Activated naive CD8-positive, alpha-beta T cell treated with anti-CD3 and anti-CD28 coated beads, Interleukin-2, amount 10 ng/mL, durations not matched to agents 7 days and 5 days (primary cell): Measurements from ENCODE around the gene ZNF678. TPM values are rescaled to one million over a fixed set of nuclear protein-coding genes. Genes with fewer than 3 reads are reported as not detected.
"Not testable (repeated sequence)": the region's sequence is repeated elsewhere in the genome, so short reads cannot be mapped to it uniquely, and the experiment has no call there.

Source experiments
- ATAC-seq: fragments of 150-1000 bp; cut with Tn5 transposase; one replicate; pipeline ENCODE4 v1.10.0; 2021; ENCODE audit warnings: low read depth, moderate library complexity
- POLR2A ChIA-PET: fragments of 350-600 bp; sonication (Branson Sonifier 250); formaldehyde crosslinking; loops from one replicate; lab custom pipeline; 2021; ENCODE audit warnings: antibody characterized with exemption; lab: Charles Lee
- DNase-seq: peaks from one replicate; pipeline ENCODE4 v3.0.0; 2021
- H3K27ac Mint-ChIP-seq: one replicate; pipeline ENCODE4 v1.8.0; 2022; ENCODE audit warnings: mild to moderate bottlenecking, mixed read lengths
- H3K27me3 Mint-ChIP-seq: one replicate; pipeline ENCODE4 v1.8.0; 2022; ENCODE audit warnings: mild to moderate bottlenecking, moderate library complexity, mixed read lengths
- H3K36me3 Mint-ChIP-seq: one replicate; pipeline ENCODE4 v1.8.0; 2021; ENCODE audit warnings: mild to moderate bottlenecking, mixed read lengths
- H3K4me1 Mint-ChIP-seq: one replicate; pipeline ENCODE4 v1.8.0; 2021; ENCODE audit warnings: mixed read lengths
- H3K4me3 Mint-ChIP-seq: one replicate; pipeline ENCODE4 v1.8.0; 2022; ENCODE audit warnings: mild to moderate bottlenecking, moderate library complexity, mixed read lengths
- H3K9me3 Mint-ChIP-seq: one replicate; pipeline ENCODE4 v1.8.0; 2021; ENCODE audit warnings: mixed read lengths
- total RNA-seq, 2 experiments: library from RNA; stranded (reverse); gene quantifications; one replicate each; pipeline ENCODE4 v1.2.3, GENCODE V29; 2021

Gene ZNF678
- total RNA-seq, 2 experiments from 2014 or later: 6.9 to 7.3 TPM

DNA sequence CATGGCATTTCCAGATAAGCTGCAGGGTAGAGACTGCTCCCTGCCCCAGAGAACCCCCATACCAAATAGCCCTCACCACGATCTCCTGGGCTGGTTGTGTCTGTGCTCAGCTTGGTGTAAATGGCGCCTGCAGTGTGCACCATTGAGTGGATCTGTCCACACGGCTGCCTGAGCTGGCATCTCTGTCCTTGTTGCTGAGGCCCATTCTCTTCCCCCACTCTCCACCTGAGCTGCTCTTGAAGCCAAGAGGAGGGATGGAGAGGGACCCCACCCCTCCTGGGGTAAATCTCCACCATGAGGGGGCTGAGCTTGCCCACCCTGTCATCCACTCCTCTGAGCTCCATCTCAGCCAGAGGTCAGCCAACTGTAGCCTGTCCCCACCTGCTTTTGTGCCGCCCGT lies 18.0 kb upstream of the ZNF678 start:
- Mint-ChIP-seq H3K4me1 (peaks cover 3% of the 10 kb centered on the region), H3K9me3 (no peaks in the 10 kb centered on the region), H3K4me3 (no peak overlapping the region), H3K36me3 (no peaks in the 10 kb centered on the region), H3K27ac (no peak overlapping the region), H3K27me3 (peaks cover 4% of the 10 kb centered on the region)
- DNase-seq (no peak), ATAC-seq (no peak)
- POLR2A ChIA-PET: no interaction called here

DNA sequence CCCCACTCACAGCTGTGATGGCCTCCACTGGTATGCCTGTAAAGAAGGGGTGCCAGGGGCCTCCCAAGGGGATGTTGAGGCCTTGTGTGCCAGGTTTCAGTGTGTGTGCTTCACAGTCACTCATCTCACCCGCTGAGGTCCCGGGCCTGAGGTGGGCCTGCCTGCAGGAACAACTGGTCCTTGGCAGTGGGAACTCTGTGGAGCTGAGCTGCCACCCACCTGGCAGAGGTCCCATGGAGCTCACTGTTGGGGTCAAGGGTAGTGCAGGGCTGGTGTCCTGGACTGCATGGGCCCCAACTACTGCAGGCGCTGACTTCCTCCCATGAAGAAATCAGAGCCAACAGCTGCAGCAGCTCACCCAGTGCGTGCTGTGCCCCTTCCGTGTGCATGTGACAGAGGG lies 17.3 kb upstream of the ZNF678 start:
- POLR2A ChIA-PET: no interaction called here
- Mint-ChIP-seq H3K4me3 (no peak overlapping the region), H3K27ac (no peak overlapping the region), H3K9me3 (peaks cover 3% of the 10 kb centered on the region), H3K27me3 (peaks cover 4% of the 10 kb centered on the region), H3K36me3 (no peaks in the 10 kb centered on the region), H3K4me1 (peaks cover 3% of the 10 kb centered on the region)
- ATAC-seq (no peak), DNase-seq (no peak)

DNA sequence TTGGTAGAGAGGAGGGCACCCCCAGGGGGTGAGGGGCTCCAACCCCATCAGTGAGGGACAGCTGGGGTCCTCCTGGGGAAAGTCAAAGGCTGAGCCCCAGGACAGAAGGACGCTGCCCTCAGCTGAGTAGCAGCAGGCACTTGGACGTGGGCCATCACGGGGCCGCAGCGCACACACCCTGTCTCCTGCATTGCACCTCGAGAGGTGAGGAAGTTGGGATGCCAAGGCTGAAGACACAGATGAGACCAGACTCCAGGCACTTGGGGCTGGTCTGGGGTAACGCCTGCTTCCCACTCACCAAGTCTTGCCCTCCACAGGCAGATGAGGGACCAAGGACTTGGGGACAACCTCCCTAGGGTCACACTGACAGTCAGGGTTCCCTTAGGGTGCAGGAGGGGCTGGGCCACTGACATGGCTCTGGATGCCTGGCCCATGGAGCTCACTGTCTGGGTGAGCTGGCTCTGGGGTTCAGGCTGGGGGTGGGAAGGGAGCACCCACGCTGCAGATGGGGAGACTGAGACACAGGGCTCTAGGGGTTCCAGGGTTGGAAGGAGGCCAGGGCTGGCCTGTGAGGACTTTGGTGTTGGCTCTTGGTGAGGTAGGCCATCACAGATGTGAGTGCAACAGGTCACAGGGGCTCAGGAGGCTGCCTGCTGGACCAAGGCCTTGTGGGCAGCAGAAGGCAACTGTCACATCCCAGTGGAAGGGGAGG lies 16.6 kb upstream of the ZNF678 start:
- Mint-ChIP-seq H3K27ac (no peak overlapping the region), H3K36me3 (no peaks in the 10 kb centered on the region), H3K4me1 (peaks cover 3% of the 10 kb centered on the region), H3K9me3 (peaks cover 4% of the 10 kb centered on the region), H3K4me3 (no peak overlapping the region), H3K27me3 (peaks cover 4% of the 10 kb centered on the region)
- no peak for DNase-seq
- POLR2A ChIA-PET: no interaction called here
- no peak for ATAC-seq

DNA sequence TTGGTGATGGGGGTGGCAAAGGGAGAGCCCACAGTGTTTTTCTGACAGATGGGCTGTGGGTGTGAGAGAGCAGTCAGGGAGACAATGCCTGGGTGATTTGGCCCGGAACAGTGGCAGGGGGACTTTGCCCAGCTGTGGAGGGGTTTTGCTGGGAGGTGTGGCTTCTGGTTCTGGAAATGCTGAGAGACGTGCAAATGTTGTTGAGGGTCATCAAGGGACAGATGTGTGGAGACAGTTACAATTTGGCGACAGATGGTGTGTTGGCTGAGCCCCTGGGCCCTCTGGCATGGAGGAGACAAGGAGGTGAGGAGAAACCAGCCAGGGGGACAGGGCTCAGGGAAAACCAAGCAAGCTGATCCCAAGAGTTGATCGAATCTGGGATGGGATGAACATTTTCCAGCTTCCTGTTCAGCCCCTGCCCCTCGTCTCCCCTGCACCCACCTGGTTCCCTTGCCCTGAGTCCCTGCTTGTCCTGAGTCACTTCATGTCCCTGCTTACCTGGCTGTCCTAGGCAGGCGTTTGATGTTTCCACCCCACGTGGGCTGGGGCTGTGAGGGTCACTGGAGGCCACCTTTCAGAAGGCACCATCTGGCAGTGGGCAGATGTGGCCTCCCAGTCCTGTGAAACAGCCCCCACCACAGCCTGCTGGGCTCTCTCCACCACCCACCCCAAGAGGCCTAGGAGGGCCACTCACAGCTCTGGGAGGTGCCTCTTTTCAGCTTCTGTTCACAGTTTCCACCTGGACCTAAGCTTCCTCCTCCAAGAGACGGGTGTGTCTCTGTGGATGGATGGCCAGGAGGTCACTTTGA lies 15.8 kb upstream of the ZNF678 start:
- Mint-ChIP-seq H3K4me1 (peaks cover 3% of the 10 kb centered on the region), H3K4me3 (no peak overlapping the region), H3K36me3 (no peaks in the 10 kb centered on the region), H3K27me3 (peaks cover 4% of the 10 kb centered on the region), H3K9me3 (peaks cover 7% of the 10 kb centered on the region), H3K27ac (no peak overlapping the region)
- DNase-seq (no peak), ATAC-seq (no peak)
- POLR2A ChIA-PET: interaction anchor here (0.9 kb wide), 1 partner anchor 16 kb away, joined by 3 read pairs; the partner anchor contains the start of gene ZNF678

DNA sequence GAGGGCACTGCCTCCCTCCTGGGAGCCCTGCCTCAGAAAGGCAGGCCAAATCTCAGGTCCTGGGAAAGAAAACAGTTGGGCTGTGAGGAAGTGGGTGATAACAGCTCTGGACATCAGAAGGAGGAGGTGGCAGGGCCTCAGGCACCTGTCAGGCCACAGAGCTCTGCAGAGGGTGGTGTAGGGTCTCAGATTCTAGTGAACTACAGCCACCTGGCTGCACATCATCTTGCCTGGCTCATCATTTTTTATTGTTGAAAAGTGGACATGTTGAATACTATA lies 15.3 kb upstream of the ZNF678 start:
- peaks cover 11% of the 10 kb centered on the region for H3K9me3 Mint-ChIP-seq
- POLR2A ChIA-PET: interaction anchor here (0.9 kb wide), 1 partner anchor 15 kb away, joined by 3 read pairs; the partner anchor contains the start of gene ZNF678
- peaks cover 8% of the 10 kb centered on the region for H3K27me3 Mint-ChIP-seq
- H3K27ac Mint-ChIP-seq: no peak overlapping the region
- peaks cover 2% of the 10 kb centered on the region for H3K36me3 Mint-ChIP-seq
- peaks cover under 1% of the 10 kb centered on the region for H3K4me1 Mint-ChIP-seq
- H3K4me3 Mint-ChIP-seq: no peak overlapping the region
- DNase-seq (no peak), ATAC-seq (no peak)

DNA sequence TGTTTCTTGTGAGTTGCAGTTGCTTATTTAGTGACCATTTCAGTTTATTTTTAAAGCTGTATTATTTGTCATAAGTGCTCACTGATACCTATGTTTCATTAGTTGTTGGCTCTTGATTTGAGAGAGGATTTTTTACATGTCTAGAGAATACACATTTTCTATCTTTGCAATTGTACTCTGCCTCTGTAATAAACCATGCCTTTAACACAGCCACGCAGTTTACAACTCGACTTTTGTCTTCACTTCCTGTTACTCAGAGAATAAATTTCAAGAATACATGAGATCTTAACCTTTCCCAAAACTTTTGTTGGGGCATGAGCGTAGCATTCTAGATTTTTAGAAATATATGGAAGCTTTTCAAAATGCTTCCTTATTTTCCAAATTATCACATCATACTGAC lies 14.9 kb upstream of the ZNF678 start:
- DNase-seq (no peak), ATAC-seq (no peak)
- no peaks in the 10 kb centered on the region for H3K4me1 Mint-ChIP-seq
- peaks cover 8% of the 10 kb centered on the region for H3K27me3 Mint-ChIP-seq
- H3K27ac Mint-ChIP-seq: no peak overlapping the region
- POLR2A ChIA-PET: interaction anchor here (0.9 kb wide), 1 partner anchor 15 kb away, joined by 3 read pairs; the partner anchor contains the start of gene ZNF678
- H3K4me3 Mint-ChIP-seq: no peak overlapping the region
- H3K36me3 Mint-ChIP-seq: peaks cover 2% of the 10 kb centered on the region
- peaks cover 11% of the 10 kb centered on the region for H3K9me3 Mint-ChIP-seq

DNA sequence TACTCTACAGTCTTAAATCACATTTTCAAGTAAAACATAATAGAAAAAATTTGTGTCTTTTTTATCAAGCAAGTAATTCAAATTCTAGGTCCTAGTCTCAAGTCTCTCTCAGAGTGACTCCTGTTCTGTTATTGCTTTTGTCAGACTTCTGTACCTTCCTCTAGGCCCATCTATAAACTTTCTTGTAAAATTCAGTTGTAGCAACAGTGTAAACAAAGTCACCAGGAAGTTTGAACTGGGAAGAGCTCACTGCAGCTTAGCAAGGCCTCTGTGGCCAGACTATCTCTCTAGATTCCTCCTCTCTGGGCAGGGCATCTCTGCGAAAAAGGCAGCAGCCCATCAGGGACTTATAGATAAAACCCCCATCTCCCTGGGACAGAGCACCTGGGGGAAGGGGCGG lies 13.5 kb upstream of the ZNF678 start:
- no peak for ATAC-seq
- no peak for DNase-seq
- H3K4me1 Mint-ChIP-seq: no peaks in the 10 kb centered on the region
- H3K27me3 Mint-ChIP-seq: peaks cover 8% of the 10 kb centered on the region
- no peak overlapping the region for H3K4me3 Mint-ChIP-seq
- no peak overlapping the region for H3K27ac Mint-ChIP-seq
- peaks cover 16% of the 10 kb centered on the region for H3K9me3 Mint-ChIP-seq
- peaks cover 2% of the 10 kb centered on the region for H3K36me3 Mint-ChIP-seq
- POLR2A ChIA-PET: no interaction called here

DNA sequence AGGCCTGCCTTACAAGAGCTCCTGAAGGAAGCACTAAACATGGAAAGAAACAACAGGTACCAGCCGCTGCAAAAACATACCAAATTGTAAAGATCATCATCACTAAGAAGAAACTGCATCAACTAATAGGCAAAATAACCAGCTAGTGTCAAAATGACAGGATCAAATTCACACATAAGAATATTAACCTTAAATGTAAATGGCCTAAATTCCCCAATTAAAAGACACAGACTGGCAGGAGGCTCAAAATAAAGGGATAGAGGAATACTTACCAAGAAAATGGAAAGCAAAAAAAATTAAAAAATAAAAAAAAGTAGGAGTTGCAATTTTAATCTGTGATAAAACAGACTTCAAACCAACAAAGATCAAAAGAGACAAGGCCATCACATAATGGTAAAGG lies 11.5 kb upstream of the ZNF678 start:
- ATAC-seq, DNase-seq, H3K4me1 Mint-ChIP-seq, POLR2A ChIA-PET, H3K27me3 Mint-ChIP-seq, H3K36me3 Mint-ChIP-seq, H3K27ac Mint-ChIP-seq, H3K4me3 Mint-ChIP-seq: not testable (repeated sequence)
- H3K9me3 Mint-ChIP-seq: peaks cover 16% of the 10 kb centered on the region

DNA sequence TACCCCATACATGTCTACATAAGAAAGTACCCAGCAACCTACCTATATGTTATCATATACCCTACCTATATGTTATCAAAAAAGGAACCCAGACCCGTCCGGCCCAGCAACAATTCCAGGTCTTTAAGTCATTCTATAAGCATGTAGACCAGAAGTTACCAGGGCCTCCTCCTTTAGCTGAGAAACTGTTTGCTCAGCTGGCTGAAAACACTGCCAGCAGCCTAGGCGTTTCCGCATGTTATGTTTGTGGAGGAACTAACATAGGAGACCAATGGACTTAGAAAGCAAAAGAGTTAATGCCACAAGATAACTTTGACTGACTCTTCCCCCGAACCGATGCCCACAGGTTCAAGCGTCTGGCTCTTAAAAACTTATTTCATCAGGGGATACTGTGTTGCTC lies 7.1 kb upstream of the ZNF678 start:
- no peak for DNase-seq
- ATAC-seq: no peak
- H3K36me3 Mint-ChIP-seq: peaks cover 12% of the 10 kb centered on the region
- H3K4me3 Mint-ChIP-seq: no peak overlapping the region
- H3K4me1 Mint-ChIP-seq: no peaks in the 10 kb centered on the region
- no peak overlapping the region for H3K27ac Mint-ChIP-seq
- peaks cover 20% of the 10 kb centered on the region for H3K27me3 Mint-ChIP-seq
- H3K9me3 Mint-ChIP-seq: peaks cover 20% of the 10 kb centered on the region
- POLR2A ChIA-PET: no interaction called here

DNA sequence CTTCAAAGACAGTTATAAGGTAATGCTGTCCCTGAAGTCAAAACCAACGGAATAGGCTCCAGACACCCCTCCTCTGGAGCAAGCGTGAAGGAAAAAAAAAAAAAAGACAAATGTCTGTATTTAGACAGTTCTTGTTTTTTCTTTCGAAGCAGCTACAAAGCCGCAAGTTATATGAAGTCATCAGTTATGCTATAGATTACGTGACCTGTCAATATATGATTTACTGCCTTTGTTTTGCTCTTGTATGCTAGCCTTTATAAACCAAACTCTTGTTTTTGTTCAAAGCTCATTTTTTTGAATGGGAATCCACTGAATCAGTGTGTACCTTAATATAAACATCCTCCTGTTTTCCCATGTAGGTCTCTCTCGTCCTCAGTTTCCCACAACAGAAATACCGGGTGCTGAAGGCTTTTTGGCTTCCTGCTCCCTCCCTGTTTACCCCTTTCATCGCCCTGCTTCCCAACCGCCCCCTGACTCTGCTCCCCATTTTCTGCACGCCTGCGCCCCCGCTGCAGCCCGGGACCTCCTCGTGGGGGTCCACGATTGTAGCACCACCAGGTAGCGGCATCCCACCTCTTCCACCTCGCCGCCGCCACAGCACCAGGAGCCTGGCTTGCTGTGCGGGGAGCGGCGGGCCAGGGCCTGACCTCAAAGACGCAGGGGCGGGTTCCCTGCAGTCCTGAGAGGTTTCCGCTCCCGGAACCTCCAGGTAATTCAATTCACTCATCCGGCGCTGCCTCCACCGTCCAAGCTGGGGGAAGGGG lies 5.2 kb upstream of the ZNF678 start:
- no peak for DNase-seq
- H3K27ac Mint-ChIP-seq: no peak overlapping the region
- peaks cover 16% of the 10 kb centered on the region for H3K9me3 Mint-ChIP-seq
- H3K4me3 Mint-ChIP-seq: no peak overlapping the region
- H3K27me3 Mint-ChIP-seq: peaks cover 25% of the 10 kb centered on the region
- POLR2A ChIA-PET: no interaction called here
- peaks cover 1% of the 10 kb centered on the region for H3K4me1 Mint-ChIP-seq
- peaks cover 16% of the 10 kb centered on the region for H3K36me3 Mint-ChIP-seq
- ATAC-seq: no peak

DNA sequence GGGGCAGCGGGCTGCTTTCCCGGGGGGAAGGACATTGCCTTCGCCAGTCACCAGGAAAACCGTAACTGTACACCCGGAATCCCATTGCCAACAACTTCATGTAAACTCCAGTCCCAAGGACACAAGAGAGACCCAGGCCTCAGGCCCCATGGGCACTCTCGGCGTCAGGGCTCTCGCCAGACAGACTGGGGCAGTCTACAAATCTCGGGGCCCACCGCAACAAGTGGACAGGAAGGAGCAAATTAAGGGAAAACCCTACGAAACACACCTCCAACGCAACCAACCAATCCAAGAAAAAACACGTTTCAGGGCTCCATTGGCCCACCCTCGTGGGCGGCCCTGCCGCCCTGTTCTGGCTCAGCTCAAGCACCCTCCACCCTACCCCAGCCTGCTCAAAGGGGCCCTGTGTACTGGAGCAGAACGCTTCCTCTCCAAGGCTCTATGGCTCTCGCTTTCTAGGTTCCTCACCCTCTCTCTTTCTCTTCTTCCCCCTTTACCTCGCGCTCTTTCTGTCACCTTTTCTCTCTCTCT lies 4.6 kb upstream of the ZNF678 start:
- ATAC-seq: no peak
- Mint-ChIP-seq H3K9me3 (peaks cover 16% of the 10 kb centered on the region), H3K27ac (no peak overlapping the region), H3K4me3 (no peak overlapping the region), H3K4me1 (peaks cover 3% of the 10 kb centered on the region), H3K36me3 (peaks cover 17% of the 10 kb centered on the region), H3K27me3 (peaks cover 25% of the 10 kb centered on the region)
- DNase-seq: no peak
- POLR2A ChIA-PET: no interaction called here

DNA sequence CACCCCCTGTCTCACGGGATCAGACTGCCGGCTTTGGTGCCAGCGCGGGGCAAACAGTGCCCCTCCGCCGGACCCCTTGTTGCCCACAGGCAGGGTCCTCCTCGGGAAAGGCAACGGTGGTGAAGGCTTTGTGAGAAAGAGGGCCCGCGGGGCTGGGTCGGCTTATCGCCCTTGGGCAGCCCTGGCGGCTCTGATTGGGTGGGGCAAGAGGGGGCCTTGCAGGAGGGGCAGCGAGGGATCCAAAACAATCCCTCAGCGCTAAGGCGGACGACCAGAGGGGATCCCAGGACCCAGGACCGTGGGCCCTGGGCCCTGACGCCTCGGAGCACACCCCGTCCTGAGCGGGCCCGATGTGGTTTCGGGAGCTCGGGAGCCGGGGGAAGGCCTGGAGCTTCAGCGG lies 3.9 kb upstream of the ZNF678 start:
- ATAC-seq (no peak), DNase-seq (no peak)
- Mint-ChIP-seq H3K9me3 (peaks cover 11% of the 10 kb centered on the region), H3K27me3 (peaks cover 25% of the 10 kb centered on the region), H3K27ac (no peak overlapping the region), H3K4me3 (no peak overlapping the region), H3K4me1 (peaks cover 8% of the 10 kb centered on the region), H3K36me3 (peaks cover 20% of the 10 kb centered on the region)
- POLR2A ChIA-PET: no interaction called here

DNA sequence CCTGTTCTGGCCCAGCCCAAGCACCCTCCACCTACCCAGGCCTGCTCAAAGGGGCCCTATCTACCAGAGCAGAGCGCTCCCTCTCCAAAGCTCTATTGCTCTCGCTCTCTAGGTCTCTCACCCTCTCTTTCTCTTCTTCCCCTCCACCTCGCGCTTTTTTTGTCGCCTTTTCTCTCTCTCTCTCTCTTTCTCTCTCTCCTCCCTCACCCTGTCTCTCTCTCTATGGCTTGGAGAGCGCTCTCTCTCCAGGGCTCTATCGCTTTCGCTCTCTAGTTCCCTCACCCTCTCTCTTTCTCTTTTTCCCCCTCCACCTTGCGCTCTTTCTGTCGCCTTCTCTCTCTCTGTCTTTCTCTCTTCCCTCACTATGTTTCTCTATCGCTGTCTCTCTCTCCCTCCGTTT lies 3.4 kb upstream of the ZNF678 start:
- H3K27me3 Mint-ChIP-seq: peaks cover 25% of the 10 kb centered on the region
- H3K9me3 Mint-ChIP-seq: peaks cover 11% of the 10 kb centered on the region
- no peak for DNase-seq
- no peak for ATAC-seq
- no peak overlapping the region for H3K4me3 Mint-ChIP-seq
- no peak overlapping the region for H3K27ac Mint-ChIP-seq
- POLR2A ChIA-PET: no interaction called here
- H3K4me1 Mint-ChIP-seq: peaks cover 8% of the 10 kb centered on the region
- H3K36me3 Mint-ChIP-seq: peaks cover 20% of the 10 kb centered on the region
